Fibroblast of pulmonary artery (primary cell): Measurements from ENCODE around the gene S1PR2.

ENCODE experiments used
- DNase-seq: peaks from one replicate; pipeline ENCODE4 v3.0.0-alpha.2; 2010; ENCODE audit warnings: low read depth
- H3K4me3 ChIP-seq: replicated peaks from 2 replicates; pipeline ENCODE4 v1.5.1; 2011; ENCODE audit warnings: low read depth, mild to moderate bottlenecking, control low read depth, low read length, moderate library complexity
- TF ChIP-seq, protein P1 (sequence below): IDR thresholded peaks from 2 replicates; pipeline ENCODE4 v1.5.1; 2011; ENCODE audit warnings: mild to moderate bottlenecking, control low read depth, low read length, inconsistent platforms; ENCODE audit errors: missing control alignments

The S1PR2 gene

DNA sequence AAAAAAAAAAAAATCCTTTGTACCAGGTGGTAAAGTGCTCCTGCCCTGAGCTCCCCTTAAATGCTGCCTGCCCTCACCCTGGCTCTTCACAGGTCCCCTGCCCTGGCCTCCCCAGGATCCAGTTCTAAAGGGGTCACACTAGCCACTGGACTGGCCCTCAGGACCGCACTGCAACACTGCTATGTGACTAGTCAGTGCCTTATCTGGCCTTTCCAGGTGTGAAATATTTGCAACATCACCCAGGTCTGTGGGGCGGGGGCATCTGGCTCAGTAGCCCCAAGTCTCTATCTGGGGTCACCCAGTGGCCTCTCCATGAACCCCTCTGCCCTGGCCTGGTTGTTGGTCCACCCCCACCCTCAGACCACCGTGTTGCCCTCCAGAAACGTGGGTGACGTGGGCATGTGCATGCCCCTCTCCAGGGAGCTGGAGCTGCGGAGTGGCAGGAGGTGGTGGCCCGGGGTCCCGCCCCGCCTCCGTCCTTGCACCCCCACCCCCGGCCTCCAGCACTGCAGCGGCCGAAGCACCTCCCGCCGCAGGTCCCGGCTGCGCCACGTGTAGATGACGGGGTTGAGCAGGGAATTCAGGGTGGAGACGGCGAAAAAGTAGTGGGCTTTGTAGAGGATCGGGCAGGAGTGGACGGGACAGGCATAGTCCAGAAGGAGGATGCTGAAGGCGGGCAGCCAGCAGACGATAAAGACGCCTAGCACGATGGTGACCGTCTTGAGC, 7.5 kb downstream of the S1PR2 start:
- H3K4me3 ChIP-seq = no peak overlapping the region
- TF ChIP-seq, protein P1, sequence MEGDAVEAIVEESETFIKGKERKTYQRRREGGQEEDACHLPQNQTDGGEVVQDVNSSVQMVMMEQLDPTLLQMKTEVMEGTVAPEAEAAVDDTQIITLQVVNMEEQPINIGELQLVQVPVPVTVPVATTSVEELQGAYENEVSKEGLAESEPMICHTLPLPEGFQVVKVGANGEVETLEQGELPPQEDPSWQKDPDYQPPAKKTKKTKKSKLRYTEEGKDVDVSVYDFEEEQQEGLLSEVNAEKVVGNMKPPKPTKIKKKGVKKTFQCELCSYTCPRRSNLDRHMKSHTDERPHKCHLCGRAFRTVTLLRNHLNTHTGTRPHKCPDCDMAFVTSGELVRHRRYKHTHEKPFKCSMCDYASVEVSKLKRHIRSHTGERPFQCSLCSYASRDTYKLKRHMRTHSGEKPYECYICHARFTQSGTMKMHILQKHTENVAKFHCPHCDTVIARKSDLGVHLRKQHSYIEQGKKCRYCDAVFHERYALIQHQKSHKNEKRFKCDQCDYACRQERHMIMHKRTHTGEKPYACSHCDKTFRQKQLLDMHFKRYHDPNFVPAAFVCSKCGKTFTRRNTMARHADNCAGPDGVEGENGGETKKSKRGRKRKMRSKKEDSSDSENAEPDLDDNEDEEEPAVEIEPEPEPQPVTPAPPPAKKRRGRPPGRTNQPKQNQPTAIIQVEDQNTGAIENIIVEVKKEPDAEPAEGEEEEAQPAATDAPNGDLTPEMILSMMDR = no peak
- no peak for DNase-seq

DNA sequence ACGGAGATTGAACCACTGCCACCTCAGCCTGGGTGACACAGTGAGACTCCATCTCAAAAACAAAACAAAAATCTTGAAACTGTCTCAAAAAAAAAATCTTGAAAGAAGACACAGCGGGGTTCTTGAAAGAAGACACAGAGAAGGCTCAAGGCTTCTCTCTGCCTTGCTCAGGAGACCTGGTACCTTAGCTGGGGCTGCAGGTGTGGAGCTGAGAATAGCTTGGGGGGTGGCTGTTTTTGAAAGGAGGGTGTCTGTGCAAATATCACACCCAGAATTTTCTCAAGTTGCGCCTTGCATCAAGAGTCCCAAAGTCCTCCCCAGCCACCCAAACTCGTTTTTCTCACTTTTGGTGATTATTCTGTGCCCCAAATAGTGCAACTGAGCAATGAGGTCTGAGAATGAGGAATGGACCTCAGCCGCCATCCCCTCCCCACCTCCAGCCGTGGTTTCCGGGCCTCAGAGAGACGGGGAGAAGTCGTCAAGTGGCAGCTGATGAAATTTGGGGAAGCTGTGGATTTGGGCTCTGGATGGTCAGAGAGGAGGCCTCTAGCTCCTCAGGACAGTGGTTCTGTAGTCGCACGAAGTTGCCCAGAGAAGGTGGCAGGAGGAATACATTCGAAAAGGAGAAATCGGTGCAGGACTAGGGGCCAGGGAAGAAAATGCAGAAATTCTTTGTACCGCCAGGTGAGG, 8.8 kb downstream of the S1PR2 start:
- H3K4me3 ChIP-seq = no peak overlapping the region
- DNase-seq = no peak
- TF ChIP-seq, protein P1 = no peak

DNA sequence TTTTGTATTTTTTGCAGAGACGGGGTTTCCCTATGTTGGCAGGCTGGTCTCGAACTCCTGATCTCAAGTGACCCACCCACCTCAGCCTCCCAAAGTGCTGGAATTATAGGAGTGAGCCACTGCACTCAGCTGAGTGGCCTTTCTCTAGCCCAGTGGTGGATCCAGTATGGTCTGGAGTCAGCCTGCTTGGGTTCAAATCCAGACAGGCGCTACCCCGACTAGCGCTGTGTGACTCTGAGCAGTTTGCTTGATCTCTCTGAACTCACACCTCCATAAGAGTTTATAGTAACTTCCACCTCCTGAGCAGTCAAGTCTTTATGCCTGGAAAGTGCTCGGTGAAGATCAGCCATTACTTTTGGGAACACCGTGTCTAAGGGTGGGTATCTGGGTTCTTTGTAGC, 10.4 kb downstream of the S1PR2 start:
- no peak for DNase-seq
- H3K4me3 ChIP-seq = no peak overlapping the region
- TF ChIP-seq, protein P1 = no peak

DNA sequence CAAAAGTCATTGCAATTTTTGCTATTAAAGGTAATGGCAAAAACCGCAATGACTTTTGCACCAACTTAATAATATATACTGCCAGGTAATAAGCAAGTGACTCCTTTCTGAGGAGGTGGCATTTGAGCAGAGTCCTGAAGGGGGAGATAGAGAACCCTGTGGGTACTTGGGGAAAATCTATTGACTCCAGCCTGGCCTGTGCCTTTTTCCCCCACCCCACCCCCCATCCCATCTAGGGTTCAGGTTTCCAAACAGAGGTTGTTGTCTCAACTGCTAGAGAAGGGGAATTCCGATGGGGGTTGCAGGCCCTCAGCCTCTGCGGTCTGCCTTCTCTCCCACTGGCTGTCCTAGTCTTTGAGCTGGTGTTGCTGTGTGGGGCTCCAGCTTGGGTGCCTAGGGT, 11.5 kb downstream of the S1PR2 start:
- TF ChIP-seq, protein P1 = peak; percentile 56
- peak; percentile 49 for DNase-seq
- no peak overlapping the region for H3K4me3 ChIP-seq

DNA sequence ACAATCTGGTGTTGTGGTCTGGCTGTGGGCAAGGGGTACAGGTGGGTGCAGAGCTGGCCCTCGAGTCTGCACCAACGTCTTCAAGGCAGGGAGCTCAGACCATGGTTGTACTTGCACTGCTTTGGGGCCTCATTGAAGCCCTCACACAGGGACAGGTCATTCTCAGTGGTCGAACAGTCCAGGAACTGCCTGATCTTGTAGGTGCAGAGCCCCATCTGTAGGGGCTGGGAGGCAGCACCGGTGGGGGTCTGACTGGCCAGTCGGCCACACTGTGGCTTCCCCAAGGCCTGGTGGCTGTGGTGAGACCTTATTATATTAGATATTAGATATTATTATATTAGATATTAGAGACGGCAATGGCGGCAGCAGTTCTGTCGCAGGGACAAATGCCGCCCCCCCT, 14.0 kb downstream of the S1PR2 start:
- H3K4me3 ChIP-seq = no peak overlapping the region
- TF ChIP-seq, protein P1 = no peak
- no peak for DNase-seq

DNA sequence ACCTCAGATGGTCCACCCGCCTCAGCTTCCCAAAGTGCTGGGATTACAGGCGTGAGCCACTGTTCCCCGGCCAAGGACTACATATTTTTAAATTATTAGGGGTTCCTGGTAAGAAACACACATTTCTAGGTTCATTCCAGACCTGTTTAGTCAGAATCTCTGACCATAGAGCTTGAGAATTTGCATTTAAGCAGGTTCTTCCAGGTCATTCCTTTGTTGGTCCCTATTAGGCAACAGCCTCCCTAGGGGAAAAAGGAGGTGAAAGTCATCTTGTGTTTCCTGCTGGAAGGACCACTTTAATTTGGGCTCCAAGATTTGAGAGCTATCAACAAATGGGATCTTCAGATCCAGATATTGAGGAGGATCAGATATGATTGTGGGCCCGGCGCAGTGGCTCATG, 16.3 kb downstream of the S1PR2 start:
- DNase-seq = peak; percentile 34
- H3K4me3 ChIP-seq = no peak overlapping the region
- TF ChIP-seq, protein P1 = no peak
